Measurements from ENCODE around the gene UNKL.

Gene UNKL

DNA sequence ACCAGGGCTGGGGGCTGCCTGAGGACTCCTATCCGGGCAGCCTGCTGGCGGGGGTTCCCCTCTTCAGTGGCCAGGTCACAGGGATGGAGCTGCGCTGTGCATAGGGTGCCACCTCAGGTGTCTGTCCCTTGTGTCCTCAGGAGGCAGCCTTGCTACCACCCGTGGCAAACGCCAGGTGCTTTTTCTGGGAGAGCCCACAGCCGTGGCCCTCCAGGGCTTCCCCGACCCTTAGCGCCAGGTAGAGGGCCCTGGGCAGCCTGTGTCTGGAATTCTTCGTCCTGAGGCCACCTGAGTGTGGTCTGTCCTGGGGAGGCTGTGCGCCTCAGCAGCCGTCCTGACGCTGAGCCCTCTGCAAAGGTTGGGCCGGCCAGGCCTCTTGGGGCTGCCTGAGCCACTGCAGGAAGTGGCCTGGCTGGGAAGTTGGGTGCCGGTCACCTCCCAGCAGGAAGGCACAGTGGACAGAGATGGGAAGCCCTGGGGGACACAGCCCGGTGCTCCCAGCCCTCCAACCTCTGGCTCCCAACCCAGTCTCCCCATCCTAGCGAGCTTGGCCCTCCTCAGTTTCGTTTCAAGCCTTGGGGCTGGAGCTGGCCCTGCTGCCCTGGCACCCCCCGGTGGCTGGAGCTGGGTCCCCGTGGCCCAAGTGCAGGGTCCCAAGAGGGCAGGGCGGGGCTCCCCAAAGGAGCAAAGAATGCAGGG lies 88.7 kb downstream of the UNKL start:
- DNase-seq (ENCODE audit: low read depth): no peak

DNA sequence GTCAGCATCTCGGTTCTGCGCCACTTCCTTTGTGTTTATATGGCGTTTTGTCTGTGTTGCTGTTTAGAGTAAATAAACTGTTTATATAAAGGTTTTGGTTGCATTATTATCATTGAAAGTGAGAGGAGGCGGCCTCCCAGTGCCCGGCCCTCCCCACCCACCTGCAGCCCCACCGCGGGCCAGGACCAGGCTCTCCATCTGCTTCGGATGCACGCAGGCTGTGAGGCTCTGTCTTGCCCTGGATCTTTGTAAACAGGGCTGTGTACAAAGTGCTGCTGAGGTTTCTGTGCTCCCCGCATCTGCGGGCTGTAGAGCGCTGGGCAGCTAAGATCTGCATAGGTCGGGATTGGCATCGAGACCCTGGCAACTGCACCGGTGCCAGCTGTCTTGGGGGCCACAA lies 89.2 kb downstream of the UNKL start:
- DNase-seq (ENCODE audit: low read depth): no peak

DNA sequence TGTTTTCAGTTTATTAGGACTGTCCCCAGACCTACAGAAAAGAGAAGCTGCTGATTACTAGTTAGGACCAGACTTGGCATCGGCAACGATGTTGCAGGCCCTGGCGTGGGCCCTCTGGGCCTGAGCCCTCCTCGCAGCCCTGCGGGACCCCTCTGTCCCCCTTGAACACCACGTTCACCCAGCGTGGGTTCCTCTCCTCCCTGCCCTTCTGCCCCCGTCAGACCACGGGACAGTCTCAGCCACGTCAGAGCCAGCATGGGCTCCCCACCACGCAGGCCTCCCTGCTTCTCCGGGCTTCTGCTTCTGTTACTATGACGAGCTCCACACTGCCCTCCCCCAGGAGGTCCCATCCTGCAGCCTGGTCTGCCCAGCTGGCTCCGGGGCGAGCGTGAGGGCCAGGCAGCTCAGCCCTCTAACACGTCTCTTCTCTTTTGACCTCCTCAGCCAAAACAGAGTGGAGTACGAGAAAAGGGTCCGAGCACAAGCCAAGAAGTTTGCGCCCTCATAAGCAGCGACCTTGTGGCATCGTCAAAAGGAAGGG lies 90.1 kb downstream of the UNKL start:
- no peak for DNase-seq (ENCODE audit: low read depth)

GRCh38 chr16:1323296-1324239 lies 90.9 kb downstream of the UNKL start:
- no peak for DNase-seq (ENCODE audit: low read depth)

- DNase-seq (ENCODE audit: low read depth): no peak
These were observed 92.1 kb downstream of the UNKL start for GRCh38 chr16:1322407-1322806.

GRCh38 chr16:1320658-1321240 lies 93.8 kb downstream of the UNKL start:
- no peak for DNase-seq (ENCODE audit: low read depth)

DNA sequence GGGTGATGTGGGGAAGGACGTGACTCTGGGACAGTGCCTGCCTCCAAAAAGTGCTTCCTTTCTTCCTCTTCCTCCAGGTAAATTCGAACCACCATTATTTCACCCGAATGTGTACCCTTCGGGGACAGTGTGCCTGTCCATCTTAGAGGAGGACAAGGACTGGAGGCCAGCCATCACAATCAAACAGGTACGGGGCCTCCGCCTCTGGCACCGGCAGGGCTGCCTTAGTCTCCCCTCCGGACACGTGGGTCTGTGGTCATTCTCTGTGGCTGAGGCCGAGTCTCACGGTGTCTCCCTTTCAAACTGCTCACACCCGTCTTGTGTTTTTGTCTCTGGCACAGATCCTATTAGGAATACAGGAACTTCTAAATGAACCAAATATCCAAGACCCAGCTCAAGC lies 94.4 kb downstream of the UNKL start:
- no peak for DNase-seq (ENCODE audit: low read depth)

- no peak for DNase-seq (ENCODE audit: low read depth)
These were observed 95.5 kb downstream of the UNKL start for GRCh38 chr16:1319041-1319440.

DNA sequence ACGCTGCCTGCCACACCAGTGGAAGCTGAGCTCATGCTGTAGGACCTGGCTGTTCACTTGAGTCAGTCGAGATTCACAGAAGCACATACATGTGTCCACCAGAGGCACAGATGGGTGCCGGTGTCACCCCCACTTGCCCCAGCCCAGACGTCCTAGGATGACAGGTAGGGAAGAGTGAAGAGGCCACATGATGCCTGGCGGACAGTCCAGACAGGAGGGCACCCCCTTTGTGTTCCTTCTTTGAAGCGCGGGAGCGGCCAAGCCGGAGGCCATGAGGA lies 96.3 kb downstream of the UNKL start:
- DNase-seq (ENCODE audit: low read depth): no peak

GRCh38 chr16:1317479-1318267 lies 96.8 kb downstream of the UNKL start:
- no peak for DNase-seq (ENCODE audit: low read depth)

DNA sequence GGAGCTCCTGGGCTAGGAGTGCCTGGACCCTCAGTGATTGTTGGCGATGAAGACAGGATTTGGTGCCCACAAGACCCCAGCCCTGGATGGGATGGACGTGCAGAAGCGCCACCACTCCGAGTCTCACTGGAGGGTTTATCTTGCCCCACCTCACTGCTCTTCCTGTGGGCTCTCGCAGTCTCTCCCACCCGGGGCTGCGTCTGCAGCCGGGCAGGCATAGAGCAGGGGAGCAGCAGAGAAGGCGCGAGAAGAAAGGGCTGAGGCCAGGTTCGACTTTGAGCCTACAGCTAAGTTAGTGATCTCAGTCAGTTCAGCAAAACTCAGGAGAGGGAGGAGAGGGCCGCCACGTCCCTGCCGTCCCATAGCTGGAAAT lies 98.5 kb downstream of the UNKL start:
- DNase-seq (ENCODE audit: low read depth): no peak

DNA sequence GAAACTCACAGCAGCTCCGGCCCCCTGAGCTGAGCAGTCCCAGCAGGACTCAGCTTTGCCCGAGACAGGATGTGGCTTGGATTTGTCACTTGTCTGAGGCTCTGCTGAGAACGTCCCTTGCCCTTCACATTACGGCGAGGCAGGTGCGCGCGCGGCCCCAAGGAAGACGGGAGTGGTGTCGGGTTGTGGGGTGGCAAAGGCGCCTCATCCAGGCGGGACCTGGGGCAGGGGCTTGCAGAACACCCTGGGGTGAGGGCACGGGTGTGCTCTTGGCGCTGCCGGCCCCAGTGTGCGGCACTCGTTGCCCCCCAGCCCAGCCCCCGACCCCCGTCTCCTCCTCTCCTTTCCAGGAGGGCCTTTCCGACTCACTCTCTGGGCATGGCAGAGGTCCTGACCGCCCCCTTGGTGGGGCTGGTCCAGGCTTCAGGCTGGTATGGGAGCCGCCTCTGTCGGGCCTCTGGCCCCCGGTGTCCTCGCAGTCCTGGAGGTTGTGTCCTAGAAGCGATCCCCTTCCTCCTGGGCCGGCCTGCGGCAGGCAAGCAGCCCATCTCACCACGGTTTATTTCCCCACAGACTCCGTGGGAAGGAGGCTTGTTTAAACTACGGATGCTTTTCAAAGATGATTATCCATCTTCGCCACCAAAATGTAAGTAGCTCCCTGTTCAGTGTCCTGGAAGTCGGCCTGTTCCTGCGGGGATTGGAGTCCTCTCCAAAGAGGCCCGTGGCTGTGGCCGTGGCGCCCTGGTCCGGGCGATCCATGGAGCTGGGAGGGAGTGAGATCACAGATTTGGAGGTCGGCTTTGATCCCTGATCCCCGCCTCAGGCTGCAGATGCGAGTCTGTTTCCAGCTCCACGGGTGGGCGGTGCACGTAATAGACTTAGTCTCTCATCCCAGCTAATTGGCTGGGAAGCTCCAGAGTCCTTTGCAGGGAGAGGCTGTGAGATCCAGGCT lies 99.1 kb downstream of the UNKL start:
- no peak for DNase-seq (ENCODE audit: low read depth)

GRCh38 chr16:1314399-1315068 lies 100.0 kb downstream of the UNKL start:
- DNase-seq (ENCODE audit: low read depth): no peak

DNA sequence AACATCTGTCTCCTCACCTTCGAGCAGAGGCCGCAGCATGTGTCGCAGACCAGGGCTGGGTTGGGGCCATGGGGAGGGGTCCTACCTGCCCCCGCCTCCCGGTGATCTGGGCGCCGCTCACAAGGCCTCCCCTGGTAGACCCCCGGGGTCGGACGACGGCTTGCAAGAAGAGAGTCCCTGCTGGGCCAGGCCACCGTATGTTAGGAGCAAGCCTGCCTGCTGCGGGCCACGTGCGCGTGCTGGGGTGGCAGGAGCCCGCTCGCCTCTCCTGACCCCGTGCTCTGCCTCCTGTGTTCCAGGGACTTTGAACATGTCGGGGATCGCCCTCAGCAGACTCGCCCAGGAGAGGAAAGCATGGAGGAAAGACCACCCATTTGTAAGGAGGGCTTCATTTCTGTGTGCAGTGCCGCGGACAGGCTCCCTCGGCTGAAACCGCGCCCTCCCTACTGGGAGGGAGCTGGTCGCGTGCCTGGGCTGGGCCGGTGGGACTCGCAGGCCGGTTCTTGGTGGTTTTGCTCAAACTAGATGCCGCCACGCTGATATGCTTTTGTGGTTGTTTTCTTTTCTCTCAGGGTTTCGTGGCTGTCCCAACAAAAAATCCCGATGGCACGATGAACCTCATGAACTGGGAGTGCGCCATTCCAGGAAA lies 100.7 kb downstream of the UNKL start:
- DNase-seq (ENCODE audit: low read depth): no peak

All from activated T-helper 1 cell treated with Interleukin-2 at 50 U/mL for 16 hours (primary cell).